ENCODE measurements around the gene ZP1. TPM values are rescaled to one million over a fixed set of nuclear protein-coding genes. Genes with fewer than 3 reads are reported as not detected.

Gene ZP1
- total and polyA plus RNA-seq, 10 of the 15 experiments (the other 5 are each of a cell fraction or from before 2014, with no cell fraction given), result not detected

GRCh38 chr11:60863550-60864521 is 3.5 kb upstream of the ZP1 start:
- DNase-seq (ENCODE audit: low read depth, low spot score), result no peak
- BruUV-seq (replicated peaks), result no TSS peak
- POLR2A ChIA-PET, result no interaction called here
- no peak for TF ChIP-seq CREM (IDR thresholded peaks at IDR 0.05; ENCODE audit: low read depth)
- no peak for TF ChIP-seq EP300 (IDR thresholded peaks at IDR 0.05; ENCODE audit: borderline replicate concordance in 1 of 2, control insufficient read depth in 1 of 2, low read depth in 2 of 2, low read length in 2 of 2)
- no peak for TF ChIP-seq E2F8 (IDR thresholded peaks at IDR 0.05; ENCODE audit: low read depth, partially characterized antibody)
- TF ChIP-seq CHD1 (IDR thresholded peaks at IDR 0.05; ENCODE audit: low read depth, low read length), result no peak
- TF ChIP-seq SIX5 (IDR thresholded peaks at IDR 0.05; ENCODE audit: low read depth, low read length, severe bottlenecking), result no peak
- no peak for TF ChIP-seq SREBF2 (IDR thresholded peaks at IDR 0.05; ENCODE audit: low read length)
- TF ChIP-seq ZBED1 (IDR thresholded peaks at IDR 0.05; ENCODE audit: borderline replicate concordance), result no peak
- no peak for TF ChIP-seq POLR2AphosphoS5 (IDR thresholded peaks at IDR 0.05; ENCODE audit: low read length)
- no peak for TF ChIP-seq FOS (IDR thresholded peaks at IDR 0.05; ENCODE audit: borderline replicate concordance, extremely low read depth, insufficient read length)
- TF ChIP-seq USF2 (IDR thresholded peaks at IDR 0.05; ENCODE audit: borderline replicate concordance, low read depth, low read length), result no peak
- TF ChIP-seq RFX5 (IDR thresholded peaks at IDR 0.05; ENCODE audit: low read depth, low read length), result no peak
- no peak for TF ChIP-seq DPF2 (IDR thresholded peaks at IDR 0.05)
- no peak for TF ChIP-seq MYC (IDR thresholded peaks at IDR 0.05; ENCODE audit: insufficient read depth, insufficient read length, insufficient replicate concordance, low read length, severe bottlenecking)
- no peak for TF ChIP-seq E4F1 (IDR thresholded peaks at IDR 0.05; ENCODE audit: borderline replicate concordance, partially characterized antibody)
- TF ChIP-seq IRF3 (IDR thresholded peaks at IDR 0.05), result no peak
- TF ChIP-seq RUNX3 (IDR thresholded peaks at IDR 0.05; ENCODE audit: low read length), result no peak

More at GRCh38 chr11:60863550-60864521, 3.5 kb upstream of the ZP1 start:
- Histone ChIP-seq H3K36me3 (ENCODE audit: control insufficient read depth in 2 of 2, insufficient read depth in 2 of 2, low read length in 1 of 2) (no peaks in the 10 kb centered on the region), H3K4me1 (ENCODE audit: control insufficient read depth, insufficient read depth, low read length) (0 out of 2 replicates have a peak, but pooled peaks cover 1% of the 10 kb centered on the region), H3K9ac (ENCODE audit: control insufficient read depth, insufficient read depth, low read length) (no peak overlapping the region), H3K9me3 (replicated peaks; ENCODE audit: control insufficient read depth, insufficient read depth, low read length) (no peaks in the 10 kb centered on the region), H4K20me1 (ENCODE audit: control insufficient read depth, insufficient read depth) (no peaks in the 10 kb centered on the region), H3K27ac (ENCODE audit: control insufficient read depth, insufficient read depth) (no peak overlapping the region), H2AFZ (ENCODE audit: control insufficient read depth, low read depth, low read length) (no peak overlapping the region), H3K79me2 (ENCODE audit: control insufficient read depth, insufficient read depth, low read length) (no peaks in the 10 kb centered on the region), H3K27me3 (replicated peaks in 1 of 2; ENCODE audit: control insufficient read depth in 2 of 2, insufficient read depth in 2 of 2, low read length in 1 of 2) (no peaks in the 10 kb centered on the region), H3K4me2 (ENCODE audit: control insufficient read depth, insufficient read depth) (no peak overlapping the region), H3K4me3 (no peak overlapping the region)
- SMC1A ChIA-PET (ENCODE audit: uncharacterized antibody, unreplicated experiment), result interaction anchor here (0.6 kb wide), 1 partner anchor 29 kb away, joined by 4 read pairs; no protein-coding TSS in a partner anchor
- 55% methylated on average over 16 of the region's 16 CpGs for WGBS (ENCODE audit: insufficient coverage, insufficient replicate concordance, low lambda C conversion rate, missing lambda C conversion rate)
- intact Hi-C loops (cut with micrococcal nuclease; ENCODE audit: unreplicated experiment), result no loop called here
- CTCF ChIA-PET, result interaction anchor here (1.5 to 1.7 kb wide), 2 partner anchors 13 to 323 kb away, joined by 3 read pairs; no protein-coding TSS in a partner anchor
- in situ Hi-C loops (cut with MboI), result no loop called here
- RAD21 ChIA-PET (ENCODE audit: unreplicated experiment), result no interaction called here
- no peak for FAIRE-seq
- no peak for ATAC-seq
